GM12801 (cell line): Measurements from ENCODE around the gene CTBP1.

Experiments
- TF ChIP-seq, protein P1 (sequence below): IDR thresholded peaks from one replicate; pipeline ENCODE4 v1.5.1; 2011; ENCODE audit warnings: control low read depth; ENCODE audit not compliant: insufficient read length; ENCODE audit errors: extremely low read depth

Gene CTBP1

GRCh38 chr4:1187182-1187581 is 61.7 kb downstream of the CTBP1 start:
- TF ChIP-seq, protein P1, sequence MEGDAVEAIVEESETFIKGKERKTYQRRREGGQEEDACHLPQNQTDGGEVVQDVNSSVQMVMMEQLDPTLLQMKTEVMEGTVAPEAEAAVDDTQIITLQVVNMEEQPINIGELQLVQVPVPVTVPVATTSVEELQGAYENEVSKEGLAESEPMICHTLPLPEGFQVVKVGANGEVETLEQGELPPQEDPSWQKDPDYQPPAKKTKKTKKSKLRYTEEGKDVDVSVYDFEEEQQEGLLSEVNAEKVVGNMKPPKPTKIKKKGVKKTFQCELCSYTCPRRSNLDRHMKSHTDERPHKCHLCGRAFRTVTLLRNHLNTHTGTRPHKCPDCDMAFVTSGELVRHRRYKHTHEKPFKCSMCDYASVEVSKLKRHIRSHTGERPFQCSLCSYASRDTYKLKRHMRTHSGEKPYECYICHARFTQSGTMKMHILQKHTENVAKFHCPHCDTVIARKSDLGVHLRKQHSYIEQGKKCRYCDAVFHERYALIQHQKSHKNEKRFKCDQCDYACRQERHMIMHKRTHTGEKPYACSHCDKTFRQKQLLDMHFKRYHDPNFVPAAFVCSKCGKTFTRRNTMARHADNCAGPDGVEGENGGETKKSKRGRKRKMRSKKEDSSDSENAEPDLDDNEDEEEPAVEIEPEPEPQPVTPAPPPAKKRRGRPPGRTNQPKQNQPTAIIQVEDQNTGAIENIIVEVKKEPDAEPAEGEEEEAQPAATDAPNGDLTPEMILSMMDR, result no peak

DNA sequence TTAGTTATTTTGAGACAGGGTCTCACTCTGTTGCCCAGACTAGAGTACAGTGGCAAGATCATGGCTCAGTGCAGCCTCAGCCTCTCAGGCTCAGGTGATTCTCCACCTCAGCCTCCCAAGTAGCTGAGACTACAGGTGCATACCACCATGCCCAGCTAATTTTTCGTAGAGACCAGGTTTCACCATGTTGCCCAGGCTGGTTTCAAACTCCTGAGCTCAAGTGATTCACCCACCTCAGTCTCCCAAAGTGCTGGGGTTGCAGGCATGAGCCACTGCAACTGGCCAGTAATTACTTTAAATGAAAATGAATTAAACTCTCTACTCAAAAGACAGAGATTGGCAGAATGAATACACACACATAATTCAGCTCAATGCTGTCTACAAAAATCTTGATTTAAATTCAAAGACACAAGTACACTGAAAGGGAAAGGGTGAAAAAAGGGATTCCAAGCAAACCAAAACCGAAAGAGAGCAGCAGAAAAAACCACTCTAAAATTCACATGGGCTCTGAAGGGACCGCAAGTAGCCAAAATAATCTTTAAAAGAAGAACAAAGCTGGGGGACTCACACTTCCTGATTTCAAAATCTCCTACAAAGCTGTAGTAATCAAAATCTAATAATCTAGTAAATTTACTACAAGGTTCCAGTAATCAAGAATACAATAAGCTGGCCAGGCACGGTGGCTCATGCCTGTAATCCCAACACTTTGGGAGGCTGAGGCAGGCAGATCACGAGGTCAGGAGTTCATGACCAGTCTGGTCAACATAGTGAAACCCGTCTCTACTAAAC is 64.8 kb downstream of the CTBP1 start:
- TF ChIP-seq, protein P1, result no peak

DNA sequence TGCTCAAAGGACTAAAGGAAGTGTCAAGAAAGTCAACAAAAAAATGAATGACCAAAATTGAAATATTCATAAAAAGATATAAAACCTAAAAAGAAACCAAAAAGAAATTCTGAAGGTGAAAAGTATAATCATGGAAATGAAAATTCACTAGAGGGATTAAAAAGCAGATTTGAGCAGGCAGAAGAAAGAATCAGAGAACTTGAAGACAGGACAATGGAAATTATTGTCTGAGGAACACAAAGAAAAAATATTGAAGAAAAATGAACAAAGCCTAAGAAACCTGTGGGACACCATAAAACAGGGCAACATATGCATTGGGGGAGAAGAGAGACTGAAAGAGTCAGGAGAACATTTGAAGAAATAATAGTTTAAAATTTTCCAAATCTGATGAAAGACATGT is 66.6 kb downstream of the CTBP1 start:
- TF ChIP-seq, protein P1, result no peak

DNA sequence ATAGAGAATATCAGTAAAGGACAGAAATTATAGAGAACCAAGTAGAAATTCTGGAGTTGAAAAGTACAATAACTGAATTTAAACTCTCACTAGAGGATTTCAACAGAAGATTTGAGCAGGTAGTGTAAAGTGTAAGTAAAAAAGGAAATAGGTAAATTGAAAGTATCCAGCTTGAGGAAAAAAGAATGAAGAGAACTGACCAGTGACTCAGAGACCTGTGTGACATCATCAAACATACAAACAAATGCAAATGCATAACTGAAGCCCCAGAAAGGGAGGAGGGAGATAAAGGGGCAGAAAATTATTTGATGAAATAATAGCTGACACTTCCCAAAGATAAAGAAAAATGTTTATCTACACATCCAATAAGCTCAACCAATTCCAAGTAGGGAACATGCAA is 68.3 kb downstream of the CTBP1 start:
- TF ChIP-seq, protein P1, result no peak

GRCh38 chr4:1179976-1180375 is 69.0 kb downstream of the CTBP1 start:
- TF ChIP-seq, protein P1, result no peak

DNA sequence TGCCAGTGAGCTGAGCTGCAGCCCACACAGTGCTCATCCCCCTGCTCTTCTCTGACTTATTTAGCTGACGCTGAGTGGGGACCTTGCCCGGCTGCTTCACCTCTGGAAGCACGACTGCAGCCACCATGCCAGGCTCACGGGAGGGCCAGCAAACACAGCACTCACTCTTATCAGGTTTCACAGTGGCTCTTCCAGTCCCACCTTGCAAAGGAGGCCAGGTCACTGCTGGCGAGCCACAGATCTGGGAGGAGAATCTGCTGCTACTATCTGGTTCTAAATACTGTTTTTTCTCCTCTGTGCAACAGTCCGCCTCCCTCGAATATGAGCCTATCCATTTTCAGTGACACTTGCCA is 69.9 kb downstream of the CTBP1 start:
- TF ChIP-seq, protein P1, result no peak

DNA sequence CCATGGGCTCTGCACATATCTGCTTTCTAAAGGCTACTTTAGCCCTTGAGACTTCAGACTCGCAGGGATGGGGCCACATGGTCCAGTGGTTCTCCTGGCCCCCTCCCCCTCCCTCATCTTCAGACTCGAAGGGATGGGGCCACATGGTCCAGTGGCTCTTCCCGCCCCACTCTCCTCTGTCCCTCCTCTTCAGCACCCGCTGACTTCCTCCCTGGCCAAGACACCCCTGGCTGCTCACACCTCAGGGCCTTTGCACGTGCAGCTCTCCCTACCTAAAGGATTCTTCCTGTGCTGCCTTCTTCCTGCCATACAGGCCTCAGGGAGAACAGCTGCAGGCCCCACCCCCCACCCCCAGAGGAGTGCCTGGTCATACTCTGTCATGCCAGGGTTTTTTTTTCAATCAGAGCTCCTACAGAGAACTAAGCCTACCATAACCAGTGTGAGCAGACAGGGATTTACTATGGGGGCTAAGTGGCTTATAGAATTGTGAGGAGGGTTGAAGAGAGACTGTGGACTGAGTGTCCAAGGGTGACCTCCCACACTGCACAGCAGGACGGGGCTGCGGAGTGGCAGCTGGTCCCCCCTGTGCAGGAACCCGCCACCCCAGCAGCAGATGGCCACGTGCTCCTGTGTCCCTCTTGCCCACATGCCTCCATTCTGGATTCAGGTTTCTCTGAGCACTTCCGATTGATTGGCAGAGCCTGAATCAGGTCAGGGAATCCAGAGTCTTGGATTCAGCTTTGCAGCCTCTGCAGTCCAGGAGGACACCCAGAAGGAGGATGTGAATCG is 70.4 kb downstream of the CTBP1 start:
- TF ChIP-seq, protein P1, result no peak
